ENCODE results near the gene EFEMP2. TPM values are rescaled to one million over a fixed set of nuclear protein-coding genes. Genes with fewer than 3 reads are reported as not detected.
A peak's percentile ranks its signal among the peaks of the same experiment; 100 is the strongest.

Gene EFEMP2
- total RNA-seq (2014; rRNA removed; shearing (Covaris generic)): 8.5 and 13.2 TPM in 2 replicates

GRCh38 chr11:65872586-65873317 lies at the start of gene EFEMP2:
Gene EFEMP2, minus strand, starts transcription at chr11:65872800. Its CDS starts 446 bp downstream, at chr11:65872354.
- peak; percentile 89 for DNase-seq
- no peaks in the 10 kb centered on the region for H3K36me3 ChIP-seq (replicated peaks; ENCODE audit: control insufficient read depth, insufficient read depth, low read length)
- H3K27me3 ChIP-seq (ENCODE audit: control insufficient read depth, insufficient read depth, low read length): peaks cover 10% of the 10 kb centered on the region; the same call in 1 of the 2 replicates
- H3K4me3 ChIP-seq (ENCODE audit: insufficient read depth, low read depth, low read length): peak within 1 kb of the TSS; percentile 58

DNA sequence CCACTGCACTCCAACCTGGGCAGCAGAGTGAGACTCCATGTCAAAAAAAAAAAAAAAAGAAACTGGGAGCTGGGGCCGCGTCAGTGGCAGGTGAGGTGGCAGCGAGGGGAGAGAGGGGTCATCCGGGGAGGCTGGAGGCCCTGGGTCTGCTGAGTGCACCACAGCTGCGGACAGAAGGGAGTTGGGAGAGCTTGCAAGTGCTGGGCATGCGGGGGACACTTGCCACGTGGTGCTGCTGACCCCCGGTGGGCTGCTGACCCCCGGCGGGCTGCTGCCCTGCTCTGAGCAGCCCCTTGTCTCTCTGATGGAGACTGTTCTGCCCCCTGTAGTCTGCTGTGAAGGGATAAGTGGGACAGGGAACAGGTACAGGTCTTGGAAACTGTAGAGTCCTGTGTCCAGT lies 49.3 kb upstream of the EFEMP2 start:
- no peaks in the 10 kb centered on the region; the same call in none of the 2 replicates for H3K36me3 ChIP-seq (replicated peaks; ENCODE audit: control insufficient read depth, insufficient read depth, low read length)
- H3K27me3 ChIP-seq (ENCODE audit: control insufficient read depth, insufficient read depth, low read length): no peaks in the 10 kb centered on the region
- DNase-seq: no peak
- H3K4me3 ChIP-seq (ENCODE audit: insufficient read depth, low read depth, low read length): no peak overlapping the region

DNA sequence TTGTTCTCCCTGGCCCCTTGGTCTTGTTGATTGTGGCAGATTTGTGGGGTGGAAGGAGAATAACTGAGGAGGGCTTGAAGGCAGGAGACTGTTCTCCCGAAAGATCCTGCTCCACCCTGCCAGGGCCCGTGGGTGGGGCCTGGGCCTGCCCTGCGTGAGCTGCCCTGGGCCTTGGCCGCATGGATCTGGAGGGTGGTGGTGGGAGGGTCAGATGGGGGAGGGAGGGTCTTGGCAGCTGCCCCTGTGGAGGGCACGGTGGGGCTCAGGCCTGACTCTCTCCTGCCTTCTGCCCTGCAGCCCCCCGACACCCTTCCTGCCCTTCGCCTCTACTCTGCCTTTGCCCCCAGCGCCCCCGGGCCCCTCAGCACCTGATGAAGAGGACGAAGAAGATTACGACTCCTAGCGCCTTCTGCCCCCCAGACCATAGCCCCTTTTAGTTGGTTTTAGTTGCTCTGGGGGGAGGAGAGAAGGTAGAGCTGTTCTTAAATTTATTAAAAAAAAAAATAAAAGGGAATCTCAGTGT lies 48.5 kb upstream of the EFEMP2 start:
- Histone ChIP-seq H3K27me3 (ENCODE audit: control insufficient read depth, insufficient read depth, low read length) (no peaks in the 10 kb centered on the region), H3K36me3 (replicated peaks; ENCODE audit: control insufficient read depth, insufficient read depth, low read length) (no peaks in the 10 kb centered on the region; the same call in none of the 2 replicates), H3K4me3 (ENCODE audit: insufficient read depth, low read depth, low read length) (no peak overlapping the region)
- DNase-seq: no peak

DNA sequence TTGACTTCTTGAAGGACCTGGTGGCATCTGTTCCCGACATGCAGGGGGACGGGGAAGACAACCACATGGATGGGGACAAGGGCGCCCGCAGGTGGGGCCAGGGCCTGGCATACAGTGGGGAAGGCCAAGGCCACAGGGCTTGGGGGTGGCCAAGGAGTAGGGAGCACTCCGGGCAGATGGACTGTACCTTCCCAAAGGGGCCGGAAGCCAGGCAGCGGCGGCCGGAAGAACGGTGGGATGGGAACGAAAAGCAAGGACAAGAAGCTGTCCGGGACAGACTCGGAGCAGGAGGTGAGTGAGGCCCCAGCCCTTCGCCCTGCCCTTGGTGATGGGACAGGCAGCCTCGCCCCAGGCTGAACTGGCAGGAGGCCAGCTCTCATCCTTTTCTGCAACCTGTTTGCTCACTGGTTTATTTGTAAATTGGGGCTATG lies 47.8 kb upstream of the EFEMP2 start:
- Histone ChIP-seq H3K36me3 (replicated peaks; ENCODE audit: control insufficient read depth, insufficient read depth, low read length) (no peaks in the 10 kb centered on the region; the same call in none of the 2 replicates), H3K27me3 (ENCODE audit: control insufficient read depth, insufficient read depth, low read length) (no peaks in the 10 kb centered on the region), H3K4me3 (ENCODE audit: insufficient read depth, low read depth, low read length) (peak overlapping the region; percentile 88)
- no peak for DNase-seq

DNA sequence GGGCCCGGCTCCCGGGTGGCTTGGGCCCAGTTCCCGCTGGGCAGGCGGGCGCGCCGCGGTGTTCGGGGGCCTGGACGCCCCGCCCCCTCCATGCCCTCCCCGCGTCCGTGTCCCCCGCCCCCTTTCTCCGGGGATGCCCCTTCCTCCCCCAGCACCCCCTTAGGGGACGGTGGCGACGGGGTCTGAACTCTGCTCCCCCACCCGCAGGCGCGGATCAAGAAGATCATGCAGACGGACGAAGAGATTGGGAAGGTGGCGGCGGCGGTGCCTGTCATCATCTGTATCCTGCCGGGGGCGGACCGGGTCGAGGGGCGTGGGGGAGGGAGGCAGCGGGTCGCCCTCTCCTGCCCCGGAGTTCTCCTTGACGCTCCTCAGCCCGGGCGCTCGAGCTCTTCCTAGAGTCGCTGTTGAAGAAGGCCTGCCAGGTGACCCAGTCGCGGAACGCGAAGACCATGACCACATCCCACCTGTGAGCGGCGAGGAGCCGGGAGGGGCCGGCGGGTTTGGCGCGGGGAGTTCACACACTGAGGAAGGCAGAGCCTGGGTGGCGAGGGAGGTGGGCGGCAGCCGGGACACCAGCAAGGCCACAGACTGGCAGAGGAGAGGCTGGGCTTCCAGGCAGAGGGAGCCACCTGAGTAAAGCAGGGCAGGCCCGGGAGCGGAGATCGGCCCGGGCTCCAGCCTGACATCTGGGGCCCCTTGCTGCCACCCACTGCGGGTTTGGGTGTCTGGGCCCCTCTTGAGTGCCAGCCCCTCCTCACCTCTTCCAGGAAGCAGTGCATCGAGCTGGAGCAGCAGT lies 47.2 kb upstream of the EFEMP2 start:
- Histone ChIP-seq H3K36me3 (replicated peaks; ENCODE audit: control insufficient read depth, insufficient read depth, low read length) (no peaks in the 10 kb centered on the region; the same call in none of the 2 replicates), H3K4me3 (ENCODE audit: insufficient read depth, low read depth, low read length) (peak overlapping the region; percentile 88), H3K27me3 (ENCODE audit: control insufficient read depth, insufficient read depth, low read length) (no peaks in the 10 kb centered on the region)
- DNase-seq: peak; percentile 91

DNA sequence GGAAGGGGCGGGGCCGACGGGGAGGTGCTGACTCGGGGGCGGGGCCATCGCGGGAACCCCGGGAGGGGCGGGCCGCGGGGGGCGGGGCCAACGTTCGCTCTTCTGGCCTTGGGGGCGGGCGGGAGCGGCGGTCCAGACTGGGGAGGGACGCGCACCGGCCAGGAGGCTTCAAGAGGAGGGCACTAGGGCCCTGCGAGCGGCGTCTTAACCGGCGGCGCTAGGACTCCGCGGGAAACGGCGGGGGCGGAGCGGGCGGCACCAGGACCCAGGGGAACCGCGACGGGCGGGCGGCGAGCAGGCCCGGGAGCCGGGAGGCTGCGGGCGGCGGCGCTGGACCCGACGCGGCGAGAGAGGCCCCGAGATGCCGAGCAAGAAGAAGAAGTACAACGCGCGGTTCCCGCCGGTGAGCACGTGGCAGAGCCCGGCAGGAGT lies 46.6 kb upstream of the EFEMP2 start, which contains the start of gene DRAP1:
Gene DRAP1, plus strand, starts transcription at position 286 of the 432 bp plus-strand sequence. Its CDS starts 76 bp downstream, at position 362.
- no peaks in the 10 kb centered on the region; the same call in none of the 2 replicates for H3K36me3 ChIP-seq (replicated peaks; ENCODE audit: control insufficient read depth, insufficient read depth, low read length)
- peak within 1 kb of the TSS; percentile 90 for H3K4me3 ChIP-seq (ENCODE audit: insufficient read depth, low read depth, low read length)
- DNase-seq: peak; percentile 100
- no peaks in the 10 kb centered on the region for H3K27me3 ChIP-seq (ENCODE audit: control insufficient read depth, insufficient read depth, low read length)

DNA sequence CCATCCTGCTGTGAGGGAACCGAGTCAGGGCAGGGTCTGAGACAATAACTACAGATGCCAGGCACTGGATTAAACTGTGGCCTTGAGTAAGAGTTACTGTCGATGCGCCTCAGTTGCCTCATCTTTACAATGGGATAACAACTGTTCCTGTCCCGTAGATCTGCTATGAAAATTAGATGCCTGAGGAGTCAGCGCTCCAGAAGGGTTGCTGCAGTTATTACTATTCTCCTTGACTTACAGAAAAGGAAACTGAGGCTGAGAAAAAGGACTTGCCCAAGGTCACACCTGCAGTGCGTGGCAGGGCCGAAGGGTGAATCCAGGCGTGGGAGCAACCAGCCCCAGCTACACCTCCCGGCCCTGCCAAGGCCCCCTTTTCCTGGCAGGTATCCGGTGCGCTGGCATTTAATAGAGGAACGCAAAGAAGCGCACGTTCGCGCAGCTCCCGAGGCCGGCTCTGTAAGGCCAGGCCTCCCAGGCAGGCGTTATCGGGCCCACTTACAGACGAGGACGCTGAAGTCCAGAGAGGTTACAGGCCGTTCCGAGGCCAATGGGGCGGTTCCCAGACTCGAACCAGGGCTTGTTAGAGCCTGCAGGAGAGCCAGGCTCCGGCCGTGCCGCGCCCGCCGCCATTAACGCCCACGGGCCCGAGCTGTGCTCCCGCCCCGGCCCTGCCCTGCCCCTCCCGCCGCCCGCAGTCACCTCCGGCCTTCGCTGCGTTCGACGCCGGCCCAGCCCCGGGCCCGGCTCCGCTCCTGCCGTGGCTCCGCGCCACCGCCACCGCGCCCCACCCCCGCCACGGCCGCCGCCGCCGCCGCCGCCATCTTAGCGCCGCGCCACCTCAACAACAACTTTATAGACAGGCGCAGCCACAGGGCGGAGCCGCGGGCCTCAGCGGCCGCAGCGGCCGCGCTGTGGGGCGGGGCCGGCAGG lies 45.9 kb upstream of the EFEMP2 start, which contains the start of gene C11orf68:
Gene C11orf68, minus strand, starts transcription at position 852 of the 930 bp plus-strand sequence. Its CDS starts 31 bp downstream, at position 821.
- no peaks in the 10 kb centered on the region for H3K27me3 ChIP-seq (ENCODE audit: control insufficient read depth, insufficient read depth, low read length)
- DNase-seq: no peak
- no peaks in the 10 kb centered on the region; the same call in none of the 2 replicates for H3K36me3 ChIP-seq (replicated peaks; ENCODE audit: control insufficient read depth, insufficient read depth, low read length)
- H3K4me3 ChIP-seq (ENCODE audit: insufficient read depth, low read depth, low read length): peak within 1 kb of the TSS; percentile 90

GRCh38 chr11:65917434-65918210 lies 45.0 kb upstream of the EFEMP2 start:
- DNase-seq: no peak
- Histone ChIP-seq H3K27me3 (ENCODE audit: control insufficient read depth, insufficient read depth, low read length) (no peaks in the 10 kb centered on the region), H3K36me3 (replicated peaks; ENCODE audit: control insufficient read depth, insufficient read depth, low read length) (no peaks in the 10 kb centered on the region; the same call in none of the 2 replicates), H3K4me3 (ENCODE audit: insufficient read depth, low read depth, low read length) (peak overlapping the region; percentile 90)

GRCh38 chr11:65917077-65917433 lies 44.5 kb upstream of the EFEMP2 start:
- no peaks in the 10 kb centered on the region; the same call in 1 of the 2 replicates for H3K36me3 ChIP-seq (replicated peaks; ENCODE audit: control insufficient read depth, insufficient read depth, low read length)
- H3K4me3 ChIP-seq (ENCODE audit: insufficient read depth, low read depth, low read length): no peak overlapping the region
- H3K27me3 ChIP-seq (ENCODE audit: control insufficient read depth, insufficient read depth, low read length): no peaks in the 10 kb centered on the region
- no peak for DNase-seq

DNA sequence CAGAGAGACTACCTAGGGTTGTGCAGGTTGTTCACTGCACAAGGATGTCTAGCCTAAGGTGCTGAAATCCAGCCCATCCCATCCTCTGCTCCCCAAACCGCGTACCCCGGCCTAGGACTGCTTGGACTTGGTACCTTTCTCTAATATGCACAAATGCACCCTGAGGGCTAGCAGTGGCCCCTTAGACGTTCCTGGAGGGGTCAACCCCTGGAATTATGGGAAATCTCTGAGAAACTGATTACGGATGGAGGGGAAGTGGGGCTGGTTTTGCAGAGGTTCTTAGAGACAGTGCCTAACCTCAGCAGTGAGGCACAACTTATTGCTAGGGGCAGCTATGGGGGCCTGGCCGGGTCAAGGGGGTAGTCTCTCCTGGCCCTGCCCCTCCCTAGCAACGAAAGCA lies 43.8 kb upstream of the EFEMP2 start:
- DNase-seq: no peak
- Histone ChIP-seq H3K36me3 (replicated peaks; ENCODE audit: control insufficient read depth, insufficient read depth, low read length) (no peaks in the 10 kb centered on the region; the same call in 1 of the 2 replicates), H3K4me3 (ENCODE audit: insufficient read depth, low read depth, low read length) (no peak overlapping the region; the same call in 1 of the 2 replicates), H3K27me3 (ENCODE audit: control insufficient read depth, insufficient read depth, low read length) (no peaks in the 10 kb centered on the region)

GRCh38 chr11:65915821-65916251 lies 43.2 kb upstream of the EFEMP2 start:
- DNase-seq: peak; percentile 77
- H3K27me3 ChIP-seq (ENCODE audit: control insufficient read depth, insufficient read depth, low read length): no peaks in the 10 kb centered on the region
- H3K36me3 ChIP-seq (replicated peaks; ENCODE audit: control insufficient read depth, insufficient read depth, low read length): no peaks in the 10 kb centered on the region; the same call in 1 of the 2 replicates
- H3K4me3 ChIP-seq (ENCODE audit: insufficient read depth, low read depth, low read length): peak overlapping the region; percentile 22

DNA sequence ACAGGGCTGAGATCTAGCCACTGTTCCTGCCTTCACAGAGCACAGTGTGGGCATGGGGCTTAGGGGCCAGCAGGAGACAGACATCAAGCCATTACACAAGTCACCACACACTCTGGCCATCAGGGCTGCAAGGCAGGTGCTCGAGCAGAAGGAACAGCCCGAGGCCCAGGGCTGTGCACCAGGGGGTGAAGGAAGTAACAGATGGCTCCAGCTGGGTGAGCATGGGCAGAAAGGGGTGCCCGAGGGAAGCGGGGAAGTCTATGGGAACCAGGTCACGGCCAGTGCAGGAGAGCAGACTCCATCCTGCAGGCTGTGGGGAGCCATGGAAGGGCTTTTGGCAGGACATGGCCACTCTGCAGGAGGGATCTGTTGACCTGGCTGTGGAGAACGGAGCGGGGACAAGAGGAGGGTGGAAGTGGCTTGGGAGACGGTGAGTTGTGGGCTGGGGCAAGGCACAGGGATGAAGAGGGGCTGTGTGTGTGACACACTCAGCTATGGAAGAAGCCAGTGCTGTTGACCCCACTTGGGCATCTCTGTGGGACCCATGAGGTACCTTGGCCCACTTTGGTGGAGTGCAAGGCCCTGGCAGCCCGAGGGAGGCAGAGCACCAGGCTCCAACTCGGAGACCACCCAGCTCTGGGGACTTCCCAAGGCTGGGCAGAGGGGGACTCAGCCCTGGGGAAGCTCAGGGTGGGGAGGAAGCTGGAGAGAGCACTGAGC lies 42.7 kb upstream of the EFEMP2 start:
- Histone ChIP-seq H3K36me3 (replicated peaks; ENCODE audit: control insufficient read depth, insufficient read depth, low read length) (no peaks in the 10 kb centered on the region), H3K4me3 (ENCODE audit: insufficient read depth, low read depth, low read length) (peak overlapping the region; percentile 22; the same call in 1 of the 2 replicates), H3K27me3 (ENCODE audit: control insufficient read depth, insufficient read depth, low read length) (no peaks in the 10 kb centered on the region)
- DNase-seq: no peak

Data from H7 (cell line).